ENCODE data around the gene TMEM254. TPM values are rescaled to one million over a fixed set of nuclear protein-coding genes. Genes with fewer than 3 reads are reported as not detected.

TMEM254 gene
- polyA plus RNA-seq, 2 of the 4 experiments (the other 2 are of a cell fraction): 20.4 to 38.9 TPM

DNA sequence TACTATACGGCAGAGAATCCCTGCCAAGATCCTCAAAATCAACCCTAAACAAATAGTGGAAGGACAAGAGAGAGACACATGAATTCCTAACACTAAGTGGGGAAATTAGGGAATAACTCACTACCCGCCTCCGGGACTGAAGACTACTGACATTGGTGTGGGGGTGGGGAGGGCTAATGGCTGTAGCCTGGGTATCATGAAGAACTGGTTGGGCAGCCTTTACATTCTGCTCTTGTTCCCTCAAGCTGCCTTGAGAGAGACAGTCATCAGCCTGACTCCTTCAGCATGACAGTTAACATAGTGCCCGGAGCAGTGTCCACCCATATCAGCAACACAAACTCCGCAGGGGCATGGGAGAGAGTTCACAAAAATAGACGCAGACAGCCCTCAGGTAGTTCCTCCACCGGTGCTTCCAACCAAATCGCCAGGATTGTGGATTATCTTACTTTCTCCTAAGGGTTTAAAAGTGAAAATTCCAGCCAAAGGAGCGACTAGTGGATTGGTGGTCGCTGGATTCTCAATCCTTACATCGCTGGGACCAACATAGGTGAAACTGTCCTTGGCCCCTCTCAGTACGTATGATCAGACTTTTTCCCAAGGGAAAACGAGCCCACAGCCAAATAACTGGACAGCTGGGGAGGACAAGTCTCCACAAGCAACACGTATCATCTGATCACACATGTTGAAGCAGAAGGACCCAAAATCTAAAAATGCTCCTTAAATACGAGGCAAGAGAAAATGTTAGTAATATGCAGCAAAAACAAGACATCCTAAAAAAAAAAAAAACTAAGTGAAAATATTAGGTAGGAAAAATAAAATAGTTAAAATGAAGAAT, 22.6 kb downstream of the TMEM254 start:
- ATAC-seq (no peak), DNase-seq (ENCODE audit: low read depth in 1 of 2, low spot score in 1 of 2) (no peak), FAIRE-seq (no peak)
- H3K9me3 ChIP-seq: no peaks in the 10 kb centered on the region
- no peaks in the 10 kb centered on the region for H3K4me1 ChIP-seq
- no peak overlapping the region for H3K4me2 ChIP-seq
- no peak overlapping the region for H3K27ac ChIP-seq
- ChIA-PET POLR2A (no interaction called here), CTCF (interaction anchor here (1.4 kb wide), 1 partner anchor 43 kb away, joined by 3 read pairs; no protein-coding TSS in a partner anchor)
- 60% methylated on average over 15 of the region's 15 CpGs for WGBS (ENCODE audit: missing lambda C conversion rate)
- no peak overlapping the region for H3K4me3 ChIP-seq
- TF ChIP-seq HDAC2 (IDR thresholded peaks at IDR 0.05) (no peak), MYC (IDR thresholded peaks at IDR 0.05; ENCODE audit: borderline replicate concordance, low read length) (no peak), EHF (CRISPR knock-in tag; IDR thresholded peaks at IDR 0.05) (no peak), CHD2 (IDR thresholded peaks at IDR 0.05; ENCODE audit: low read length, partially characterized antibody) (no peak), CHD4 (IDR thresholded peaks at IDR 0.05; ENCODE audit: borderline replicate concordance) (no peak), EHMT2 (IDR thresholded peaks at IDR 0.05; ENCODE audit: low read depth) (no peak), USF2 (IDR thresholded peaks at IDR 0.05) (no peak), NFE2L2 (conservative IDR thresholded peaks at IDR 0.05; ENCODE audit: low read length) (no peak), RFX5 (IDR thresholded peaks at IDR 0.05) (no peak), POLR2A (IDR thresholded peaks at IDR 0.05; ENCODE audit: low read length) (no peak), FOSB (CRISPR knock-in tag; IDR thresholded peaks at IDR 0.05) (no peak), GATA3 (IDR thresholded peaks at IDR 0.05; ENCODE audit: borderline replicate concordance) (no peak), CTCF (IDR thresholded peaks at IDR 0.05) (no peak), KDM5A (IDR thresholded peaks at IDR 0.05) (no peak)
- TF ChIP-seq, protein P1, sequence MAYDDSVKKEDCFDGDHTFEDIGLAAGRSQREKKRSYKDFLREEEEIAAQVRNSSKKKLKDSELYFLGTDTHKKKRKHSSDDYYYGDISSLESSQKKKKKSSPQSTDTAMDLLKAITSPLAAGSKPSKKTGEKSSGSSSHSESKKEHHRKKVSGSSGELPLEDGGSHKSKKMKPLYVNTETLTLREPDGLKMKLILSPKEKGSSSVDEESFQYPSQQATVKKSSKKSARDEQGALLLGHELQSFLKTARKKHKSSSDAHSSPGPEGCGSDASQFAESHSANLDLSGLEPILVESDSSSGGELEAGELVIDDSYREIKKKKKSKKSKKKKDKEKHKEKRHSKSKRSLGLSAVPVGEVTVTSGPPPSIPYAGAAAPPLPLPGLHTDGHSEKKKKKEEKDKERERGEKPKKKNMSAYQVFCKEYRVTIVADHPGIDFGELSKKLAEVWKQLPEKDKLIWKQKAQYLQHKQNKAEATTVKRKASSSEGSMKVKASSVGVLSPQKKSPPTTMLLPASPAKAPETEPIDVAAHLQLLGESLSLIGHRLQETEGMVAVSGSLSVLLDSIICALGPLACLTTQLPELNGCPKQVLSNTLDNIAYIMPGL (CRISPR knock-in tag; IDR thresholded peaks at IDR 0.05; ENCODE audit: borderline replicate concordance): no peak
- TF ChIP-seq, protein P2, sequence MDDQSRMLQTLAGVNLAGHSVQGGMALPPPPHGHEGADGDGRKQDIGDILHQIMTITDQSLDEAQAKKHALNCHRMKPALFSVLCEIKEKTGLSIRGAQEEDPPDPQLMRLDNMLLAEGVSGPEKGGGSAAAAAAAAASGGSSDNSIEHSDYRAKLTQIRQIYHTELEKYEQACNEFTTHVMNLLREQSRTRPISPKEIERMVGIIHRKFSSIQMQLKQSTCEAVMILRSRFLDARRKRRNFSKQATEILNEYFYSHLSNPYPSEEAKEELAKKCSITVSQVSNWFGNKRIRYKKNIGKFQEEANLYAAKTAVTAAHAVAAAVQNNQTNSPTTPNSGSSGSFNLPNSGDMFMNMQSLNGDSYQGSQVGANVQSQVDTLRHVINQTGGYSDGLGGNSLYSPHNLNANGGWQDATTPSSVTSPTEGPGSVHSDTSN (IDR thresholded peaks at IDR 0.05): no peak
- TF ChIP-seq, protein P3, sequence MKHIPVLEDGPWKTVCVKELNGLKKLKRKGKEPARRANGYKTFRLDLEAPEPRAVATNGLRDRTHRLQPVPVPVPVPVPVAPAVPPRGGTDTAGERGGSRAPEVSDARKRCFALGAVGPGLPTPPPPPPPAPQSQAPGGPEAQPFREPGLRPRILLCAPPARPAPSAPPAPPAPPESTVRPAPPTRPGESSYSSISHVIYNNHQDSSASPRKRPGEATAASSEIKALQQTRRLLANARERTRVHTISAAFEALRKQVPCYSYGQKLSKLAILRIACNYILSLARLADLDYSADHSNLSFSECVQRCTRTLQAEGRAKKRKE (CRISPR knock-in tag; IDR thresholded peaks at IDR 0.05; ENCODE audit: low read depth): no peak
- TF ChIP-seq, protein P4, sequence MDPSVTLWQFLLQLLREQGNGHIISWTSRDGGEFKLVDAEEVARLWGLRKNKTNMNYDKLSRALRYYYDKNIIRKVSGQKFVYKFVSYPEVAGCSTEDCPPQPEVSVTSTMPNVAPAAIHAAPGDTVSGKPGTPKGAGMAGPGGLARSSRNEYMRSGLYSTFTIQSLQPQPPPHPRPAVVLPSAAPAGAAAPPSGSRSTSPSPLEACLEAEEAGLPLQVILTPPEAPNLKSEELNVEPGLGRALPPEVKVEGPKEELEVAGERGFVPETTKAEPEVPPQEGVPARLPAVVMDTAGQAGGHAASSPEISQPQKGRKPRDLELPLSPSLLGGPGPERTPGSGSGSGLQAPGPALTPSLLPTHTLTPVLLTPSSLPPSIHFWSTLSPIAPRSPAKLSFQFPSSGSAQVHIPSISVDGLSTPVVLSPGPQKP (IDR thresholded peaks at IDR 0.05; ENCODE audit: low read depth, low read length): no peak
